Central memory CD8-positive, alpha-beta T cell (primary cell): ENCODE measurements around the gene LIX1.

ENCODE experiments used
- ATAC-seq: fragments of 150-1000 bp; cut with Tn5 transposase; replicated peaks from 2 replicates; pipeline ENCODE4 v1.10.0; 2022; ENCODE audit warnings: mild to moderate bottlenecking, moderate FRiP score, moderate number of reproducible peaks; ENCODE audit not compliant: poor library complexity, severe bottlenecking; ENCODE audit errors: extremely low read depth
- DNase-seq, 2 donors: peaks; one replicate each; pipeline ENCODE4 v3.0.0; 2021; ENCODE audit warnings: low spot score in 2 of 2
- H3K27ac Mint-ChIP-seq: one replicate; pipeline ENCODE4 v1.8.0; 2022; ENCODE audit warnings: low read depth, mild to moderate bottlenecking, moderate library complexity, mixed read lengths
- H3K27me3 Mint-ChIP-seq: one replicate; pipeline ENCODE4 v1.8.0; 2022; ENCODE audit warnings: mixed read lengths
- H3K36me3 Mint-ChIP-seq: one replicate; pipeline ENCODE4 v1.8.0; 2022; ENCODE audit warnings: mild to moderate bottlenecking, moderate library complexity, mixed read lengths; ENCODE audit not compliant: insufficient read depth
- H3K4me1 Mint-ChIP-seq: one replicate; pipeline ENCODE4 v1.8.0; 2022; ENCODE audit warnings: mixed read lengths
- H3K4me3 Mint-ChIP-seq: one replicate; pipeline ENCODE4 v1.8.0; 2022; ENCODE audit warnings: mild to moderate bottlenecking, moderate library complexity, mixed read lengths
- H3K9me3 Mint-ChIP-seq: one replicate; pipeline ENCODE4 v1.8.0; 2022; ENCODE audit warnings: mixed read lengths

Gene LIX1

GRCh38 chr5:97112230-97112629 lies 30.2 kb downstream of the LIX1 start:
- H3K27me3 Mint-ChIP-seq, result no peaks in the 10 kb centered on the region
- no peaks in the 10 kb centered on the region for H3K36me3 Mint-ChIP-seq
- H3K4me3 Mint-ChIP-seq, result no peak overlapping the region
- H3K4me1 Mint-ChIP-seq, result no peaks in the 10 kb centered on the region
- no peak overlapping the region for H3K27ac Mint-ChIP-seq
- no peak for DNase-seq
- no peak for ATAC-seq
- no peaks in the 10 kb centered on the region for H3K9me3 Mint-ChIP-seq

GRCh38 chr5:97111616-97112015 lies 30.8 kb downstream of the LIX1 start:
- Mint-ChIP-seq H3K4me3 (no peak overlapping the region), H3K27me3 (no peaks in the 10 kb centered on the region), H3K4me1 (no peaks in the 10 kb centered on the region), H3K9me3 (no peaks in the 10 kb centered on the region), H3K27ac (no peak overlapping the region), H3K36me3 (no peaks in the 10 kb centered on the region)
- DNase-seq (no peak), ATAC-seq (no peak)

- no peak overlapping the region for H3K4me3 Mint-ChIP-seq
- no peaks in the 10 kb centered on the region for H3K36me3 Mint-ChIP-seq
- no peak for DNase-seq
- no peaks in the 10 kb centered on the region for H3K27me3 Mint-ChIP-seq
- H3K4me1 Mint-ChIP-seq, result no peaks in the 10 kb centered on the region
- H3K27ac Mint-ChIP-seq, result no peak overlapping the region
- H3K9me3 Mint-ChIP-seq, result no peaks in the 10 kb centered on the region
- ATAC-seq, result no peak
Observed at GRCh38 chr5:97111004-97111403, 31.4 kb downstream of the LIX1 start.

- Mint-ChIP-seq H3K27ac (no peak overlapping the region), H3K36me3 (no peaks in the 10 kb centered on the region), H3K27me3 (no peaks in the 10 kb centered on the region), H3K9me3 (no peaks in the 10 kb centered on the region), H3K4me3 (no peak overlapping the region), H3K4me1 (no peaks in the 10 kb centered on the region)
- DNase-seq (no peak), ATAC-seq (no peak)
Observed at GRCh38 chr5:97107318-97107717, 35.1 kb downstream of the LIX1 start.

- DNase-seq, result no peak
- no peak for ATAC-seq
- Mint-ChIP-seq H3K27ac (no peak overlapping the region), H3K9me3 (no peaks in the 10 kb centered on the region), H3K36me3 (no peaks in the 10 kb centered on the region), H3K4me1 (no peaks in the 10 kb centered on the region), H3K27me3 (no peaks in the 10 kb centered on the region), H3K4me3 (no peak overlapping the region)
Observed at GRCh38 chr5:97106216-97106581, 36.2 kb downstream of the LIX1 start.

GRCh38 chr5:97105501-97106215 lies 36.8 kb downstream of the LIX1 start:
- ATAC-seq, result no peak
- DNase-seq, result no peak
- Mint-ChIP-seq H3K27ac (no peak overlapping the region), H3K4me1 (no peaks in the 10 kb centered on the region), H3K4me3 (no peak overlapping the region), H3K36me3 (no peaks in the 10 kb centered on the region), H3K9me3 (no peaks in the 10 kb centered on the region), H3K27me3 (no peaks in the 10 kb centered on the region)

- no peak overlapping the region for H3K27ac Mint-ChIP-seq
- DNase-seq, result no peak
- H3K9me3 Mint-ChIP-seq, result no peaks in the 10 kb centered on the region
- ATAC-seq, result no peak
- no peak overlapping the region for H3K4me3 Mint-ChIP-seq
- H3K27me3 Mint-ChIP-seq, result peaks cover 8% of the 10 kb centered on the region
- H3K4me1 Mint-ChIP-seq, result no peaks in the 10 kb centered on the region
- no peaks in the 10 kb centered on the region for H3K36me3 Mint-ChIP-seq
Observed at GRCh38 chr5:97102010-97102470, 40.4 kb downstream of the LIX1 start.

GRCh38 chr5:97101189-97101910 lies 41.1 kb downstream of the LIX1 start:
- H3K4me3 Mint-ChIP-seq, result no peak overlapping the region
- H3K27ac Mint-ChIP-seq, result no peak overlapping the region
- no peaks in the 10 kb centered on the region for H3K9me3 Mint-ChIP-seq
- no peak for DNase-seq
- ATAC-seq, result no peak
- peaks cover 8% of the 10 kb centered on the region for H3K27me3 Mint-ChIP-seq
- no peaks in the 10 kb centered on the region for H3K4me1 Mint-ChIP-seq
- no peaks in the 10 kb centered on the region for H3K36me3 Mint-ChIP-seq

GRCh38 chr5:97100476-97100875 lies 41.9 kb downstream of the LIX1 start:
- H3K9me3 Mint-ChIP-seq, result no peaks in the 10 kb centered on the region
- ATAC-seq, result no peak
- peaks cover under 1% of the 10 kb centered on the region for H3K4me1 Mint-ChIP-seq
- no peaks in the 10 kb centered on the region for H3K36me3 Mint-ChIP-seq
- no peak overlapping the region for H3K4me3 Mint-ChIP-seq
- no peak for DNase-seq
- peaks cover 8% of the 10 kb centered on the region for H3K27me3 Mint-ChIP-seq
- H3K27ac Mint-ChIP-seq, result no peak overlapping the region

GRCh38 chr5:97098922-97099321 lies 43.5 kb downstream of the LIX1 start:
- H3K4me3 Mint-ChIP-seq, result no peak overlapping the region
- peaks cover 11% of the 10 kb centered on the region for H3K4me1 Mint-ChIP-seq
- H3K36me3 Mint-ChIP-seq, result no peaks in the 10 kb centered on the region
- H3K27me3 Mint-ChIP-seq, result peaks cover 8% of the 10 kb centered on the region
- DNase-seq, result no peak
- ATAC-seq, result no peak
- no peaks in the 10 kb centered on the region for H3K9me3 Mint-ChIP-seq
- H3K27ac Mint-ChIP-seq, result no peak overlapping the region

GRCh38 chr5:97097326-97098230 lies 44.8 kb downstream of the LIX1 start:
- Mint-ChIP-seq H3K4me3 (no peak overlapping the region), H3K9me3 (no peaks in the 10 kb centered on the region), H3K27ac (no peak overlapping the region), H3K4me1 (peaks cover 11% of the 10 kb centered on the region), H3K27me3 (peaks cover 8% of the 10 kb centered on the region), H3K36me3 (no peaks in the 10 kb centered on the region)
- ATAC-seq (no peak), DNase-seq (no peak)

- Mint-ChIP-seq H3K27me3 (peaks cover 8% of the 10 kb centered on the region), H3K27ac (no peak overlapping the region), H3K4me3 (no peak overlapping the region), H3K4me1 (peaks cover 11% of the 10 kb centered on the region), H3K36me3 (no peaks in the 10 kb centered on the region), H3K9me3 (no peaks in the 10 kb centered on the region)
- DNase-seq (no peak), ATAC-seq (no peak)
Observed at GRCh38 chr5:97096846-97097245, 45.6 kb downstream of the LIX1 start.
